H1 (cell line): ENCODE data around the gene MTURN. TPM values are rescaled to one million over a fixed set of nuclear protein-coding genes. Genes with fewer than 3 reads are reported as not detected.

Experiments
- ATF3 ChIP-seq: IDR thresholded peaks from 2 replicates; pipeline ENCODE4 v1.6.1; 2011; ENCODE audit warnings: low read depth, mild to moderate bottlenecking, low read length; ENCODE audit not compliant: insufficient read depth
- CHD7 ChIP-seq: fragments of 300-600 bp; sonication (generic); IDR thresholded peaks from 2 replicates; pipeline ENCODE4 v1.7.1; 2012; ENCODE audit warnings: low read length, moderate library complexity, mild to moderate bottlenecking, inconsistent platforms; ENCODE audit not compliant: insufficient replicate concordance
- polyA plus RNA-seq, 7 experiments: library from polyadenylated mRNA; depleted of rRNA in 3 of 7; stranded (reverse) in 5 of 7; unstranded in 2 of 7; fragments of >200 nt in 5 of 7; fragments of 200-250 nt in 2 of 7; gene quantifications; 1 replicate in 5 of 7; 2 replicates in 1 of 7; 4 replicates in 1 of 7; pipeline versions ENCODE4 v1.2.1 to v1.2.3, GENCODE V29; 2011 to 2013; ENCODE audit warnings: missing spikeins in 2 of 7, mixed read lengths in 2 of 7
- total RNA-seq: library from RNA; stranded (reverse); fragmentation: NEBNext Ultra II Directional; extraction: Animal tissue kit (Norgen Biotek cat#: 25700); gene quantifications from 2 replicates; pipeline ENCODE4 v1.2.1, GENCODE V29; 2021

MTURN gene
- total and polyA plus RNA-seq, 2 of the 8 experiments (the other 6 are each of a cell fraction or from before 2014, with no cell fraction given): 2.6 to 5.8 TPM

GRCh38 chr7:30163231-30163894 is 28.6 kb downstream of the MTURN start (continued):
- TF ChIP-seq CHD7 (no peak), ATF3 (no peak)
